ENCODE results near the gene PIP5K1B. TPM values are rescaled to one million over a fixed set of nuclear protein-coding genes. Genes with fewer than 3 reads are reported as not detected.

PIP5K1B gene
- total and polyA plus RNA-seq, 4 donors: 0.09 to 30.9 (median 0.29) TPM

- H3K4me3 ChIP-seq (ENCODE audit: low read depth in 1 of 3, low read length in 3 of 3): no peak overlapping the region
- H3K9ac ChIP-seq (ENCODE audit: low read depth in 1 of 2, low read length in 2 of 2): no peak overlapping the region
- no peaks in the 10 kb centered on the region for H3K36me3 ChIP-seq (ENCODE audit: control insufficient read depth in 4 of 4, insufficient read depth in 3 of 4, low read depth in 1 of 4, low read length in 3 of 4)
- H3K9me3 ChIP-seq (ENCODE audit: control insufficient read depth in 4 of 4, low read length in 3 of 4): no peaks in the 10 kb centered on the region
- no peak for DNase-seq (ENCODE audit: low spot score)
- WGBS: 62% methylated on average over 3 of the region's 3 CpGs
- TF ChIP-seq EGR1 (IDR thresholded peaks at IDR 0.05; ENCODE audit: low read depth in 2 of 2) (no peak), TAF1 (conservative IDR thresholded peaks at IDR 0.05) (no peak), HNF4G (IDR thresholded peaks at IDR 0.05) (no peak), JUND (IDR thresholded peaks at IDR 0.05) (no peak), FOXA1 (IDR thresholded peaks at IDR 0.05) (no peak), NR2F2 (IDR thresholded peaks at IDR 0.05) (no peak), HNF4A (conservative IDR thresholded peaks at IDR 0.05) (no peak), CTCF (IDR thresholded peaks at IDR 0.05; ENCODE audit: low read depth, low read length, missing input control) (no peak)
- TF ChIP-seq, protein P1, sequence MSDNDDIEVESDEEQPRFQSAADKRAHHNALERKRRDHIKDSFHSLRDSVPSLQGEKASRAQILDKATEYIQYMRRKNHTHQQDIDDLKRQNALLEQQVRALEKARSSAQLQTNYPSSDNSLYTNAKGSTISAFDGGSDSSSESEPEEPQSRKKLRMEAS (IDR thresholded peaks at IDR 0.05): no peak
- TF ChIP-seq, protein P2, sequence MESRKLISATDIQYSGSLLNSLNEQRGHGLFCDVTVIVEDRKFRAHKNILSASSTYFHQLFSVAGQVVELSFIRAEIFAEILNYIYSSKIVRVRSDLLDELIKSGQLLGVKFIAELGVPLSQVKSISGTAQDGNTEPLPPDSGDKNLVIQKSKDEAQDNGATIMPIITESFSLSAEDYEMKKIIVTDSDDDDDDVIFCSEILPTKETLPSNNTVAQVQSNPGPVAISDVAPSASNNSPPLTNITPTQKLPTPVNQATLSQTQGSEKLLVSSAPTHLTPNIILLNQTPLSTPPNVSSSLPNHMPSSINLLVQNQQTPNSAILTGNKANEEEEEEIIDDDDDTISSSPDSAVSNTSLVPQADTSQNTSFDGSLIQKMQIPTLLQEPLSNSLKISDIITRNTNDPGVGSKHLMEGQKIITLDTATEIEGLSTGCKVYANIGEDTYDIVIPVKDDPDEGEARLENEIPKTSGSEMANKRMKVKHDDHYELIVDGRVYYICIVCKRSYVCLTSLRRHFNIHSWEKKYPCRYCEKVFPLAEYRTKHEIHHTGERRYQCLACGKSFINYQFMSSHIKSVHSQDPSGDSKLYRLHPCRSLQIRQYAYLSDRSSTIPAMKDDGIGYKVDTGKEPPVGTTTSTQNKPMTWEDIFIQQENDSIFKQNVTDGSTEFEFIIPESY (IDR thresholded peaks at IDR 0.05): no peak
- TF ChIP-seq, protein P3, sequence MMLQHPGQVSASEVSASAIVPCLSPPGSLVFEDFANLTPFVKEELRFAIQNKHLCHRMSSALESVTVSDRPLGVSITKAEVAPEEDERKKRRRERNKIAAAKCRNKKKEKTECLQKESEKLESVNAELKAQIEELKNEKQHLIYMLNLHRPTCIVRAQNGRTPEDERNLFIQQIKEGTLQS (IDR thresholded peaks at IDR 0.05): no peak
- H3K27me3 ChIP-seq (ENCODE audit: control insufficient read depth in 4 of 4, insufficient read depth in 4 of 4, low read length in 3 of 4): no peaks in the 10 kb centered on the region
- H3K27ac ChIP-seq (ENCODE audit: low read depth in 1 of 2, low read length in 2 of 2): no peak overlapping the region
- no peaks in the 10 kb centered on the region for H3K4me1 ChIP-seq (ENCODE audit: control insufficient read depth in 4 of 4, insufficient read depth in 4 of 4, low read length in 3 of 4)
Measured at GRCh38 chr9:68876681-68877080, 171.6 kb downstream of the PIP5K1B start.

GRCh38 chr9:68877219-68877618 lies 172.2 kb downstream of the PIP5K1B start:
- no peaks in the 10 kb centered on the region for H3K9me3 ChIP-seq (ENCODE audit: control insufficient read depth in 4 of 4, low read length in 3 of 4)
- no peak overlapping the region for H3K27ac ChIP-seq (ENCODE audit: low read depth in 1 of 2, low read length in 2 of 2)
- H3K9ac ChIP-seq (ENCODE audit: low read depth in 1 of 2, low read length in 2 of 2): no peak overlapping the region
- no peaks in the 10 kb centered on the region for H3K4me1 ChIP-seq (ENCODE audit: control insufficient read depth in 4 of 4, insufficient read depth in 4 of 4, low read length in 3 of 4)
- H3K36me3 ChIP-seq (ENCODE audit: control insufficient read depth in 4 of 4, insufficient read depth in 3 of 4, low read depth in 1 of 4, low read length in 3 of 4): no peaks in the 10 kb centered on the region
- TF ChIP-seq HNF4A (conservative IDR thresholded peaks at IDR 0.05) (no peak), TAF1 (conservative IDR thresholded peaks at IDR 0.05) (no peak), CTCF (IDR thresholded peaks at IDR 0.05; ENCODE audit: low read depth, low read length, missing input control) (no peak), FOXA1 (IDR thresholded peaks at IDR 0.05) (no peak), FOXA2 (IDR thresholded peaks at IDR 0.05) (no peak), YY1 (IDR thresholded peaks at IDR 0.05) (no peak), NR2F2 (IDR thresholded peaks at IDR 0.05) (no peak), SP1 (IDR thresholded peaks at IDR 0.05) (no peak)
- TF ChIP-seq, protein P3 (IDR thresholded peaks at IDR 0.05): no peak
- TF ChIP-seq, protein P1 (IDR thresholded peaks at IDR 0.05): no peak
- TF ChIP-seq, protein P4, sequence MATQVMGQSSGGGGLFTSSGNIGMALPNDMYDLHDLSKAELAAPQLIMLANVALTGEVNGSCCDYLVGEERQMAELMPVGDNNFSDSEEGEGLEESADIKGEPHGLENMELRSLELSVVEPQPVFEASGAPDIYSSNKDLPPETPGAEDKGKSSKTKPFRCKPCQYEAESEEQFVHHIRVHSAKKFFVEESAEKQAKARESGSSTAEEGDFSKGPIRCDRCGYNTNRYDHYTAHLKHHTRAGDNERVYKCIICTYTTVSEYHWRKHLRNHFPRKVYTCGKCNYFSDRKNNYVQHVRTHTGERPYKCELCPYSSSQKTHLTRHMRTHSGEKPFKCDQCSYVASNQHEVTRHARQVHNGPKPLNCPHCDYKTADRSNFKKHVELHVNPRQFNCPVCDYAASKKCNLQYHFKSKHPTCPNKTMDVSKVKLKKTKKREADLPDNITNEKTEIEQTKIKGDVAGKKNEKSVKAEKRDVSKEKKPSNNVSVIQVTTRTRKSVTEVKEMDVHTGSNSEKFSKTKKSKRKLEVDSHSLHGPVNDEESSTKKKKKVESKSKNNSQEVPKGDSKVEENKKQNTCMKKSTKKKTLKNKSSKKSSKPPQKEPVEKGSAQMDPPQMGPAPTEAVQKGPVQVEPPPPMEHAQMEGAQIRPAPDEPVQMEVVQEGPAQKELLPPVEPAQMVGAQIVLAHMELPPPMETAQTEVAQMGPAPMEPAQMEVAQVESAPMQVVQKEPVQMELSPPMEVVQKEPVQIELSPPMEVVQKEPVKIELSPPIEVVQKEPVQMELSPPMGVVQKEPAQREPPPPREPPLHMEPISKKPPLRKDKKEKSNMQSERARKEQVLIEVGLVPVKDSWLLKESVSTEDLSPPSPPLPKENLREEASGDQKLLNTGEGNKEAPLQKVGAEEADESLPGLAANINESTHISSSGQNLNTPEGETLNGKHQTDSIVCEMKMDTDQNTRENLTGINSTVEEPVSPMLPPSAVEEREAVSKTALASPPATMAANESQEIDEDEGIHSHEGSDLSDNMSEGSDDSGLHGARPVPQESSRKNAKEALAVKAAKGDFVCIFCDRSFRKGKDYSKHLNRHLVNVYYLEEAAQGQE (IDR thresholded peaks at IDR 0.05): no peak
- DNase-seq (ENCODE audit: low spot score): no peak
- no peak overlapping the region for H3K4me3 ChIP-seq (ENCODE audit: low read depth in 1 of 3, low read length in 3 of 3)
- no peaks in the 10 kb centered on the region for H3K27me3 ChIP-seq (ENCODE audit: control insufficient read depth in 4 of 4, insufficient read depth in 4 of 4, low read length in 3 of 4)
